ENCODE measurements around the gene NPIPA8. TPM values are rescaled to one million over a fixed set of nuclear protein-coding genes. Genes with fewer than 3 reads are reported as not detected.
"Not testable (repeated sequence)": the region's sequence is repeated elsewhere in the genome, so short reads cannot be mapped to it uniquely, and the experiment has no call there.

NPIPA8 gene
- total RNA-seq: 10 to 100 TPM in 2 of 4 donors, not detected in 2; 14.8 to 98.3 TPM

- intact Hi-C loops (cut with DNase I; ENCODE audit: low total_unique reads); DNase-seq (ENCODE audit: low spot score in 2 of 2); H3K4me3 ChIP-seq (ENCODE audit: low read depth, poor library complexity, severe bottlenecking): not testable (repeated sequence)
- WGBS, 2 donors: no CpG with 5 or more reads among the region's 21 CpGs
Observed at GRCh38 chr16:18336636-18337035, at the start of gene NPIPA8. TSS of gene NPIPA8 (minus strand) at chr16:18336736. CDS start at chr16:18332662, 4,074 bp downstream.

GRCh38 chr16:18385285-18385684 is 48.7 kb upstream of the NPIPA8 start:
- DNase-seq (ENCODE audit: low spot score in 2 of 2); H3K4me3 ChIP-seq (ENCODE audit: low read depth, poor library complexity, severe bottlenecking); intact Hi-C loops (cut with DNase I; ENCODE audit: low total_unique reads): not testable (repeated sequence)
- WGBS, 2 donors: no CpG with 5 or more reads among the region's 33 CpGs

DNA sequence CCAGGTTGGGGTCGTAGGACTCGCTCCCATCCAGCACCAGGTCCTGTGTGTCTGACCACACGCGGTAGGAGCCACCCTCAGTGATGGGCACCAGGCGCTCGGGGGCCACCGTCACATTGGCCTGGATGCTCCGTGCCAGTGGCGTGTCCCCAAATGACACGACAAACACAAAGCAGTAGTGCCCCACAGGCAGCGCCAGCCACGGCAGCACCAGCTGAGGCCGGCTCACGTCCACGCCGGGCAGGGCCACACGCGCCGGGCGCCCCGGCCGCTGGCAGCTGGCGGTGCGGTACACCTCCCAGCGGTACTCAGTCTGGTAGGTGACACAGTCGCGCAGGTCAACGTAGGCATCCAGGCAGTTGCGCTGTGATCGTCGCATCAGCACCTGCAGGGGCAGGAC is 48.3 kb upstream of the NPIPA8 start:
- no CpG with 5 or more reads among the region's 31 CpGs for WGBS, 2 donors

GRCh38 chr16:18384098-18384636 is 47.6 kb upstream of the NPIPA8 start:
- DNase-seq (ENCODE audit: low spot score in 2 of 2); H3K4me3 ChIP-seq (ENCODE audit: low read depth, poor library complexity, severe bottlenecking); intact Hi-C loops (cut with DNase I; ENCODE audit: low total_unique reads): not testable (repeated sequence)
- WGBS, 2 donors: 95% methylated on average over 8 of the region's 25 CpGs; no CpG with 5 or more reads in 1 of the 2 donors

More for the DNA sequence above, 48.3 kb upstream of the NPIPA8 start:
- H3K4me3 ChIP-seq (ENCODE audit: low read depth, poor library complexity, severe bottlenecking); intact Hi-C loops (cut with DNase I; ENCODE audit: low total_unique reads): not testable (repeated sequence)
- peak in 1 of 2 donors; percentile 6 for DNase-seq (ENCODE audit: low spot score in 2 of 2)

GRCh38 chr16:18382696-18383095 is 46.2 kb upstream of the NPIPA8 start:
- WGBS, 2 donors: 91% methylated on average over 16 of the region's 28 CpGs; no CpG with 5 or more reads in 1 of the 2 donors
- H3K4me3 ChIP-seq (ENCODE audit: low read depth, poor library complexity, severe bottlenecking); intact Hi-C loops (cut with DNase I; ENCODE audit: low total_unique reads): not testable (repeated sequence)
- peak in 1 of 2 donors; percentile 10 for DNase-seq (ENCODE audit: low spot score in 2 of 2)

- WGBS, 2 donors: no CpG with 5 or more reads among the region's 22 CpGs
- intact Hi-C loops (cut with DNase I; ENCODE audit: low total_unique reads); H3K4me3 ChIP-seq (ENCODE audit: low read depth, poor library complexity, severe bottlenecking): not testable (repeated sequence)
- peak in 1 of 2 donors; percentile 45 for DNase-seq (ENCODE audit: low spot score in 2 of 2)
Observed at GRCh38 chr16:18347742-18348141, 11.2 kb upstream of the NPIPA8 start.

GRCh38 chr16:18346993-18347392 is 10.5 kb upstream of the NPIPA8 start:
- DNase-seq (ENCODE audit: low spot score in 2 of 2); intact Hi-C loops (cut with DNase I; ENCODE audit: low total_unique reads); H3K4me3 ChIP-seq (ENCODE audit: low read depth, poor library complexity, severe bottlenecking): not testable (repeated sequence)
- no CpG with 5 or more reads among the region's 22 CpGs for WGBS, 2 donors

GRCh38 chr16:18344634-18345033 is 8.1 kb upstream of the NPIPA8 start:
- WGBS, 2 donors: no CpG with 5 or more reads among the region's 18 CpGs
- DNase-seq (ENCODE audit: low spot score in 2 of 2); H3K4me3 ChIP-seq (ENCODE audit: low read depth, poor library complexity, severe bottlenecking); intact Hi-C loops (cut with DNase I; ENCODE audit: low total_unique reads): not testable (repeated sequence)

DNA sequence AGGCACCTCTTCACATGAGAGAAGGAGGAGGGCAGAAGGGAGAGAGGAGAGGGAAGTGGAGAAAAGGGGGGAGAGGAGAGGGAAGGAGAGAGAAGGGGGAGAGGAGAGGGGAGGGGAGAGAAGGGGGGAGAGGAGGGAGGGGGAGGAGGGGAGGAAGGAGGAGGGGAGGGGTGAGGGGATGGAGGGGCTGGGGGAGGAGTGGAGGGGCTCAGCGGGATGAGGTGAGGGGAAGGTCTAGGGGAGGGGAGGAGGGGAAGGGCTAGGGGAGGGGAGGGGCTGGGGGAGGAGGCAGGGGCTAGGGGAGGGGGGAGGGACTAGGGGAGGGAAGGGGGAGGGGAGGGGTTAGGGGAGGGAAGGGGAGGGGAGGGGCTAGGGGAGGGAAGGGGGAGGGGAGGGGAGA is 5.5 kb upstream of the NPIPA8 start:
- intact Hi-C loops (cut with DNase I; ENCODE audit: low total_unique reads); DNase-seq (ENCODE audit: low spot score in 2 of 2); H3K4me3 ChIP-seq (ENCODE audit: low read depth, poor library complexity, severe bottlenecking): not testable (repeated sequence)
- no CpG with 5 or more reads among the region's 1 CpG for WGBS, 2 donors

- H3K4me3 ChIP-seq (ENCODE audit: low read depth, poor library complexity, severe bottlenecking); intact Hi-C loops (cut with DNase I; ENCODE audit: low total_unique reads); DNase-seq (ENCODE audit: low spot score in 2 of 2): not testable (repeated sequence)
- WGBS, 2 donors: 100% methylated on average over 1 of the region's 28 CpGs; no CpG with 5 or more reads in 1 of the 2 donors
Observed at GRCh38 chr16:18341417-18341960, 5.0 kb upstream of the NPIPA8 start.

DNA sequence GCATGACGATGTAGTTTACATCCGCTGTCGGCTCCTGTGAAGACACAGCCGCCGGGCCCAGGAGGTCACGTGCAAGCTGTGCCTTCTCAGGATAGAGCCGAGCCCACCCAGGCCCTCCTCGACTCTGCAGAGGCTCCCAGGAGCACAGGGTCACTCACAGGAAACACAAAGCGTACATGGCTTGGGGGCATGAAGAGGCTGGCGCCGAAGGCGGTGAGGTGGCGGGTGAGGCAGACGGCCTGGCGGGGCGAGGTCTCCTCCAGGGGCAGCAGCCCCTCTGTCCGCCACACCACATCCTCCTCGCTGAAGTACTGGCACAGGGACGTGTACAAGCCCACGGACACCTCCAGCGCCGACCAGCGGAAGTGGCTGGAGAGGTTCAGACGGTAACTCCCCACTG is 2.7 kb upstream of the NPIPA8 start:
- H3K4me3 ChIP-seq (ENCODE audit: low read depth, poor library complexity, severe bottlenecking); intact Hi-C loops (cut with DNase I; ENCODE audit: low total_unique reads): not testable (repeated sequence)
- DNase-seq (ENCODE audit: low spot score in 2 of 2): peak in 1 of 2 donors; percentile 25
- WGBS, 2 donors: 70% methylated on average over 2 of the region's 24 CpGs; no CpG with 5 or more reads in 1 of the 2 donors

DNA sequence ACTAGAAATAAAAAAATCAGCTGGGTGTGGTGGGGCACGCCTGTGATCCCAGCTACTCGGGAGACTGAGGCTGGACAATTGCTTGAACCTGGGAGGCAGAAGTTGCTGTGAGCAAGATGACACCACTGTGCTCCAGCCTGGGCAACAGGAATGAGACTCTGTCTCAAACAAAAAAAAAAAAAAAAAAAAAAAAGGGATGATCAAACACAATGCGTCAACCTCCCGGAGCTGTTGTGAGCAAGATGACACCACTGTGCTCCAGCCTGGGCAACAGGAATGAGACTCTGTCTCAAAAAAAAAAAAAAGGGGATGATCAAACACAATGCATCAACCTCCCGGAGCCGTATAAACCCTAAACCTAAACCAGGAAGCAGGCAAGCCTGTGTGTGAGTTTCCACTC is 24.7 kb downstream of the NPIPA8 start:
- H3K4me3 ChIP-seq (ENCODE audit: low read depth, poor library complexity, severe bottlenecking); intact Hi-C loops (cut with DNase I; ENCODE audit: low total_unique reads); DNase-seq (ENCODE audit: low spot score in 2 of 2): not testable (repeated sequence)
- no CpG with 5 or more reads among the region's 6 CpGs for WGBS, 2 donors

DNA sequence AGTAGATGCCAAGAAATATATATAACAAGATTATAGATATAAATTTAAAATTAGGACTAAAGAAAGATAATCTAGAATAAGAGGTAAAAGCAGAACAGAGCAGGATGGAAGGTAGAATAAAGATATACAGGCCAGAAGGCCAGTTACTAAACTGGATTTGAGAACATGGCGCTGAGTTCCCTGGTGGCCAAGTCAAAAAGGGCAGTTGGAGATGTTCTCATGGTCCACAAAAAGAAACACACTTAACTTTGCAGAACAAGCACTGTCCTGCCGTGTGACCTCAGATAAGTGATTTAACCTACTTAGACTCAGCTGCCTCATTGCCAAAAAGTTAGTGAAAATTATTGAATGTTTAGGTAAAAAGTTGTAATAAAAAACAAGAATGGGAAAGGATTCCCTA is 27.4 kb downstream of the NPIPA8 start:
- intact Hi-C loops (cut with DNase I; ENCODE audit: low total_unique reads); H3K4me3 ChIP-seq (ENCODE audit: low read depth, poor library complexity, severe bottlenecking); DNase-seq (ENCODE audit: low spot score in 2 of 2): not testable (repeated sequence)
- WGBS, 2 donors: no CpG with 5 or more reads among the region's 2 CpGs

DNA sequence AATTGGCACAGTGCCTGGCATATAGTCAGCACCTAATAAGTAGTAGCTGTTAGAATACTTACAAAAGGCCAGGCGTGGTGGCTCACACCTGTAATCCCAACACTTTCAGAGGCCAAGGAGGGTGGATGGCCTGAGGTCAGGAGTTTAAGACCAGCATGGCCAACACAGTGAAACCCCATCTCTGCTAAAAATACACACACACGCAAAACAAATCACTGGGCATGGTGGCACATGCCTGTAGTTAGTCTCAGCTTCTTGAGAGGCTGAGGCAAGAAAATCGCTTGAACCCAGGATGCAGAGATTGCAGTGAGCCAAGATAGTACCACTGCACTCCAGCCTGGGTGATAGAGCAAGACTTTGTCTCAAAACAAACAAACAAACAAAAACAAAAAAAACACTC is 29.3 kb downstream of the NPIPA8 start:
- DNase-seq (ENCODE audit: low spot score in 2 of 2); H3K4me3 ChIP-seq (ENCODE audit: low read depth, poor library complexity, severe bottlenecking); intact Hi-C loops (cut with DNase I; ENCODE audit: low total_unique reads): not testable (repeated sequence)
- no CpG with 5 or more reads among the region's 3 CpGs for WGBS, 2 donors

DNA sequence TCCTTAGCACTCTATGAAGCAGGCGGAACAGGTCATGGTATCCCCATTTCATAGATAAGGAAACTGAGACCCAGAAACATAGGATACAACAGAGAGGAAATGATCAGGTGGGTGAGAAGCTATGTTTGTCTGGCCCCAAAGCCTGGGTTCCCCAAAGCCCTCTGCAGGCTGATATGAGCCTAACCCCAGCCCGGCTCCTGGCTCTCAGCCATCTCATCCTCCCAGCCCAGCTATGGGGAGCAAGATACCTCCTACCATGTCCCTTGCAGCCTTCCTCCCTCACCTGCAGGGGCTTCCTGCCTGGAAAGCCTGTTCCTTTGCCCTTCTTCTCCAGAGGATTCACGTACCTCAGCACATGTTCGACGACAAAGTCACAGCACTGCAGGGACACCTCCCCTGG is 30.5 kb downstream of the NPIPA8 start:
- intact Hi-C loops (cut with DNase I; ENCODE audit: low total_unique reads); DNase-seq (ENCODE audit: low spot score in 2 of 2); H3K4me3 ChIP-seq (ENCODE audit: low read depth, poor library complexity, severe bottlenecking): not testable (repeated sequence)
- 100% methylated on average over 1 of the region's 5 CpGs; no CpG with 5 or more reads in 1 of the 2 donors for WGBS, 2 donors
